ENCODE results near the gene CDH23. TPM values are rescaled to one million over a fixed set of nuclear protein-coding genes. Genes with fewer than 3 reads are reported as not detected.

The CDH23 gene
- total and polyA plus RNA-seq, 2 donors (not counting 1 experiment from before 2014, with no cell fraction given) = 0.37 to 0.89 TPM

GRCh38 chr10:71719464-71720201 lies 322.9 kb downstream of the CDH23 start, which contains the start of gene C10orf105:
C10orf105 (minus strand) TSS chr10:71719778; CDS start chr10:71716337, 3,441 bp downstream.
- no peak within 1 kb of the TSS for H3K4me3 Mint-ChIP-seq
- H3K4me1 ChIP-seq (ENCODE audit: control insufficient read depth in 2 of 2, insufficient read depth in 2 of 2, low read length in 2 of 2) = peaks cover 11 to 17% of the 10 kb centered on the region in 2 donors
- no peaks in the 10 kb centered on the region for H3K9me3 Mint-ChIP-seq (ENCODE audit: insufficient read depth)
- intact Hi-C loops (cut with micrococcal nuclease) = no loop called here
- H3K4me1 Mint-ChIP-seq = peaks cover 9% of the 10 kb centered on the region
- DNase-seq (no peak), ATAC-seq (ENCODE audit: low read depth) (no peak)
- peaks cover 4% of the 10 kb centered on the region for H3K27me3 Mint-ChIP-seq
- peak within 1 kb of the TSS; percentile 37 for H3K27ac Mint-ChIP-seq
- H3K4me3 ChIP-seq (ENCODE audit: control extremely low read depth in 1 of 5, extremely low read depth in 1 of 5, insufficient read depth in 1 of 5, low read depth in 2 of 5, low read length in 4 of 5) = no peak within 1 kb of the TSS
- H3K27ac ChIP-seq (ENCODE audit: low read length in 2 of 2) = no peak within 1 kb of the TSS
- no peak within 1 kb of the TSS for H3K4me2 ChIP-seq (replicated peaks; ENCODE audit: low read depth, low read length, poor library complexity, severe bottlenecking)
- ChIA-PET CTCF (interaction anchor here (0.7 to 2.9 kb wide), 4 partner anchors 8 to 23 kb away, joined by 3 to 17 read pairs (median 4); no protein-coding TSS in a partner anchor), POLR2A (no interaction called here)
- no peak within 1 kb of the TSS for H3K9ac ChIP-seq (ENCODE audit: low read length)
- H3K9me3 ChIP-seq (ENCODE audit: control extremely low read depth in 1 of 3, control insufficient read depth in 2 of 3, insufficient read depth in 1 of 3, low read length in 2 of 3) = no peaks in the 10 kb centered on the region
- no peaks in the 10 kb centered on the region for H3K36me3 ChIP-seq (replicated peaks in 1 of 2; ENCODE audit: control extremely low read depth in 1 of 2, control insufficient read depth in 1 of 2, extremely low read depth in 1 of 2, insufficient read depth in 2 of 2, low read length in 1 of 2)
- TF ChIP-seq EZH2 (IDR thresholded peaks at IDR 0.05; ENCODE audit: borderline replicate concordance, insufficient read depth, low read depth, low read length, poor library complexity, severe bottlenecking) = no peak
- peaks cover 0 to 3% (median 0%) of the 10 kb centered on the region in 4 experiments for H3K27me3 ChIP-seq (replicated peaks in 1 of 4; ENCODE audit: control extremely low read depth in 1 of 4, control insufficient read depth in 3 of 4, insufficient read depth in 4 of 4, low read length in 3 of 4)
- no peaks in the 10 kb centered on the region for H3K79me2 ChIP-seq (ENCODE audit: control insufficient read depth, insufficient read depth, low read length)
- no peaks in the 10 kb centered on the region for H4K20me1 ChIP-seq (ENCODE audit: control insufficient read depth, insufficient read depth, low read length, poor library complexity, severe bottlenecking)
- 96% methylated on average over 11 of the region's 14 CpGs for WGBS (ENCODE audit: insufficient coverage)
- H2AFZ ChIP-seq (ENCODE audit: insufficient read depth, low read depth, low read length, poor library complexity, severe bottlenecking) = no peak within 1 kb of the TSS

- ChIA-PET POLR2A (no interaction called here), CTCF (interaction anchor here (2.5 to 2.9 kb wide), 2 partner anchors 9 to 12 kb away, joined by 5 to 17 read pairs; no protein-coding TSS in a partner anchor)
- no peaks in the 10 kb centered on the region for H3K9me3 Mint-ChIP-seq (ENCODE audit: insufficient read depth)
- no peak overlapping the region for H3K27ac ChIP-seq (ENCODE audit: low read length in 2 of 2)
- no peak overlapping the region for H3K27ac Mint-ChIP-seq
- peaks cover 0 to 3% (median 0%) of the 10 kb centered on the region in 4 experiments for H3K27me3 ChIP-seq (replicated peaks in 1 of 4; ENCODE audit: control extremely low read depth in 1 of 4, control insufficient read depth in 3 of 4, insufficient read depth in 4 of 4, low read length in 3 of 4)
- H3K4me2 ChIP-seq (replicated peaks; ENCODE audit: low read depth, low read length, poor library complexity, severe bottlenecking) = no peak overlapping the region
- H4K20me1 ChIP-seq (ENCODE audit: control insufficient read depth, insufficient read depth, low read length, poor library complexity, severe bottlenecking) = no peaks in the 10 kb centered on the region
- H3K4me1 Mint-ChIP-seq = peaks cover 5% of the 10 kb centered on the region
- no peak overlapping the region for H3K4me3 ChIP-seq (ENCODE audit: control extremely low read depth in 1 of 5, extremely low read depth in 1 of 5, insufficient read depth in 1 of 5, low read depth in 2 of 5, low read length in 4 of 5)
- peaks cover 5 to 14% of the 10 kb centered on the region in 2 donors for H3K4me1 ChIP-seq (ENCODE audit: control insufficient read depth in 2 of 2, insufficient read depth in 2 of 2, low read length in 2 of 2)
- intact Hi-C loops (cut with micrococcal nuclease) = no loop called here
- WGBS (ENCODE audit: insufficient coverage) = 88% methylated on average over 4 of the region's 4 CpGs
- H3K9ac ChIP-seq (ENCODE audit: low read length) = no peak overlapping the region
- no peak for DNase-seq
- H3K27me3 Mint-ChIP-seq = peaks cover 4% of the 10 kb centered on the region
- no peak for ATAC-seq (ENCODE audit: low read depth)
- no peak overlapping the region for H2AFZ ChIP-seq (ENCODE audit: insufficient read depth, low read depth, low read length, poor library complexity, severe bottlenecking)
- no peaks in the 10 kb centered on the region for H3K79me2 ChIP-seq (ENCODE audit: control insufficient read depth, insufficient read depth, low read length)
- no peaks in the 10 kb centered on the region for H3K9me3 ChIP-seq (ENCODE audit: control extremely low read depth in 1 of 3, control insufficient read depth in 2 of 3, insufficient read depth in 1 of 3, low read length in 2 of 3)
- H3K4me3 Mint-ChIP-seq = no peak overlapping the region
- no peaks in the 10 kb centered on the region for H3K36me3 ChIP-seq (replicated peaks in 1 of 2; ENCODE audit: control extremely low read depth in 1 of 2, control insufficient read depth in 1 of 2, extremely low read depth in 1 of 2, insufficient read depth in 2 of 2, low read length in 1 of 2)
- TF ChIP-seq EZH2 (IDR thresholded peaks at IDR 0.05; ENCODE audit: borderline replicate concordance, insufficient read depth, low read depth, low read length, poor library complexity, severe bottlenecking) (no peak), CTCF (IDR thresholded peaks at IDR 0.05) (no peak)
Measured at GRCh38 chr10:71720288-71720687, 323.6 kb downstream of the CDH23 start.
